WTC11 (cell line): ENCODE measurements around the gene PHIP. TPM values are rescaled to one million over a fixed set of nuclear protein-coding genes. Genes with fewer than 3 reads are reported as not detected.

Source experiments
- AFF4 ChIP-seq: sonication (generic); formaldehyde crosslinking; IDR thresholded peaks from 2 replicates; pipeline ENCODE4 v1.8.1; 2023; ENCODE audit warnings: mild to moderate bottlenecking, missing genetic modification reagents, borderline replicate concordance
- ATF1 ChIP-seq: sonication (generic); formaldehyde crosslinking; IDR thresholded peaks from 2 replicates; pipeline ENCODE4 v1.8.1; 2023; ENCODE audit warnings: mild to moderate bottlenecking, moderate library complexity, missing genetic modification reagents
- E2F4 ChIP-seq: sonication (generic); formaldehyde crosslinking; IDR thresholded peaks from 2 replicates; pipeline ENCODE4 v1.8.1; 2022; ENCODE audit warnings: low read depth, mild to moderate bottlenecking, moderate library complexity, missing genetic modification reagents, borderline replicate concordance
- ERG ChIP-seq: fragments of 250-450 bp; sonication (Bioruptor Pico); IDR thresholded peaks from 2 replicates; pipeline ENCODE4 v1.8.0; 2021; ENCODE audit warnings: mild to moderate bottlenecking
- ESRRA ChIP-seq: sonication (generic); formaldehyde crosslinking; IDR thresholded peaks from 2 replicates; pipeline ENCODE4 v1.8.1; 2022; ENCODE audit warnings: mild to moderate bottlenecking, missing genetic modification reagents, borderline replicate concordance
- FOXP4 ChIP-seq: sonication (generic); formaldehyde crosslinking; IDR thresholded peaks from 2 replicates; pipeline ENCODE4 v1.8.0; 2022; ENCODE audit warnings: mild to moderate bottlenecking, missing genetic modification reagents
- HMGXB4 ChIP-seq: sonication (generic); formaldehyde crosslinking; IDR thresholded peaks from 2 replicates; pipeline ENCODE4 v1.8.1; 2023; ENCODE audit warnings: mild to moderate bottlenecking, moderate library complexity, missing genetic modification reagents
- MAX ChIP-seq: sonication (generic); formaldehyde crosslinking; IDR thresholded peaks from 2 replicates; pipeline ENCODE4 v1.8.0; 2022; ENCODE audit warnings: mild to moderate bottlenecking, missing genetic modification reagents
- SMAD3 ChIP-seq: sonication (generic); formaldehyde crosslinking; IDR thresholded peaks from 2 replicates; pipeline ENCODE4 v1.8.0; 2022; ENCODE audit warnings: missing genetic modification reagents, mild to moderate bottlenecking, borderline replicate concordance
- SP1 ChIP-seq: sonication (generic); formaldehyde crosslinking; conservative IDR thresholded peaks from 2 replicates; pipeline ENCODE4 v1.8.1; 2022; ENCODE audit warnings: missing genetic modification reagents
- STAT6 ChIP-seq: sonication (generic); formaldehyde crosslinking; conservative IDR thresholded peaks from 2 replicates; pipeline ENCODE4 v1.8.1; 2023; ENCODE audit warnings: mild to moderate bottlenecking, low read depth, missing genetic modification reagents, moderate library complexity
- TP53 ChIP-seq: sonication (generic); formaldehyde crosslinking; IDR thresholded peaks from 2 replicates; pipeline ENCODE4 v1.8.1; 2023; ENCODE audit warnings: mild to moderate bottlenecking, missing genetic modification reagents
- USF1 ChIP-seq: sonication (generic); formaldehyde crosslinking; IDR thresholded peaks from 2 replicates; pipeline ENCODE4 v1.8.0; 2022; ENCODE audit warnings: mild to moderate bottlenecking, missing genetic modification reagents
- ZMAT4 ChIP-seq: fragments of 250-450 bp; sonication (Bioruptor Pico); IDR thresholded peaks from 2 replicates; pipeline ENCODE4 v1.9.0; 2021; ENCODE audit warnings: mild to moderate bottlenecking
- ZNF138 ChIP-seq: sonication (generic); formaldehyde crosslinking; conservative IDR thresholded peaks from 2 replicates; pipeline ENCODE4 v1.8.1; 2022; ENCODE audit warnings: mild to moderate bottlenecking, moderate library complexity, missing genetic modification reagents
- ZNF317 ChIP-seq: sonication (generic); formaldehyde crosslinking; IDR thresholded peaks from 2 replicates; pipeline ENCODE4 v1.8.1; 2023; ENCODE audit warnings: low read depth, mild to moderate bottlenecking, moderate library complexity, missing genetic modification reagents, borderline replicate concordance
- ZNF396 ChIP-seq: fragments of 250-450 bp; sonication (Bioruptor Pico); IDR thresholded peaks from 2 replicates; pipeline ENCODE4 v1.8.0; 2021; ENCODE audit warnings: mild to moderate bottlenecking, moderate library complexity, borderline replicate concordance
- ZNF425 ChIP-seq: fragments of 250-450 bp; sonication (Bioruptor Pico); conservative IDR thresholded peaks from 2 replicates; pipeline ENCODE4 v1.9.0; 2021; ENCODE audit warnings: mild to moderate bottlenecking
- ZSCAN18 ChIP-seq: fragments of 250-450 bp; sonication (Bioruptor Pico); IDR thresholded peaks from 2 replicates; pipeline ENCODE4 v2.1.2; 2022; ENCODE audit warnings: mild to moderate bottlenecking, moderate library complexity
- total RNA-seq: library from RNA; stranded (reverse); gene quantifications from 3 replicates; pipeline ENCODE4 v1.2.3, GENCODE V29; 2021

Gene PHIP
- total RNA-seq, 1 experiment from 2014 or later: 45.6 TPM

GRCh38 chr6:78910591-78911171 lies 167.4 kb downstream of the PHIP start (continued):
- TF ChIP-seq STAT6 (CRISPR knock-in tag) (no peak), ZNF317 (CRISPR knock-in tag) (no peak), ZSCAN18 (CRISPR knock-in tag) (no peak), ZMAT4 (CRISPR knock-in tag) (no peak), ZNF138 (CRISPR knock-in tag) (no peak), E2F4 (CRISPR knock-in tag) (no peak), ATF1 (CRISPR knock-in tag) (no peak), ZNF425 (CRISPR knock-in tag) (no peak), ESRRA (CRISPR knock-in tag) (0 out of 2 replicates have a peak, but pooled peaks have one; percentile 61), HMGXB4 (peak; percentile 53; the same call in 1 of the 2 replicates), AFF4 (no peak), ERG (CRISPR knock-in tag) (no peak), SMAD3 (CRISPR knock-in tag) (no peak), ZNF396 (no peak), TP53 (CRISPR knock-in tag) (peak; percentile 65; the same call in 1 of the 2 replicates), FOXP4 (peak; percentile 59; the same call in 1 of the 2 replicates), USF1 (CRISPR knock-in tag) (no peak), SP1 (no peak), MAX (CRISPR knock-in tag) (peak; percentile 68)
